DOHH2 (cell line): ENCODE measurements around the gene EIF2S1.

Experiments used
- H3F3A ChIP-seq: fragments of 200-600 bp; sonication (generic), shearing (Covaris generic); 2 replicates; pipeline ENCODE4 v1.6.0; 2016; ENCODE audit warnings: antibody characterized with exemption, mild to moderate bottlenecking; ENCODE audit not compliant: control insufficient read depth, insufficient read depth
- H3K27ac ChIP-seq: fragments of 200-600 bp; sonication (generic); 2 replicates; pipeline ENCODE4 v1.5.1; 2014; ENCODE audit warnings: low read depth, mild to moderate bottlenecking, low read length, moderate library complexity
- H3K27me3 ChIP-seq: fragments of 200-600 bp; sonication (generic); 2 replicates; pipeline ENCODE4 v1.6.1; 2014; ENCODE audit warnings: mild to moderate bottlenecking, low read length, mixed read lengths; ENCODE audit not compliant: control insufficient read depth
- H3K36me3 ChIP-seq: fragments of 200-600 bp; sonication (generic); 2 replicates; pipeline ENCODE4 v1.6.1; 2014; ENCODE audit warnings: mild to moderate bottlenecking, low read length, moderate library complexity, mixed read lengths; ENCODE audit not compliant: control insufficient read depth
- H3K4me1 ChIP-seq: fragments of 200-600 bp; sonication (generic); 2 replicates; pipeline ENCODE4 v1.6.1; 2014; ENCODE audit warnings: mild to moderate bottlenecking, low read length, mixed read lengths; ENCODE audit not compliant: control insufficient read depth
- H3K4me2 ChIP-seq: fragments of 200-600 bp; sonication (generic); 2 replicates; pipeline ENCODE4 v1.6.0; 2014; ENCODE audit warnings: mild to moderate bottlenecking, low read length, moderate library complexity
- H3K4me3 ChIP-seq: fragments of 200-600 bp; sonication (generic); 2 replicates; pipeline ENCODE4 v1.5.1; 2014; ENCODE audit warnings: mild to moderate bottlenecking, low read length, mixed read lengths
- H3K79me2 ChIP-seq: fragments of 200-600 bp; sonication (generic); 2 replicates; pipeline ENCODE4 v1.6.1; 2014; ENCODE audit warnings: mild to moderate bottlenecking, low read length, mixed read lengths; ENCODE audit not compliant: control insufficient read depth
- H3K9me2 ChIP-seq: fragments of 200-600 bp; sonication (generic); replicated peaks from 2 replicates; pipeline ENCODE4 v1.6.1; 2014; ENCODE audit warnings: mild to moderate bottlenecking, low read length, mixed read lengths; ENCODE audit not compliant: control insufficient read depth
- H3K9me3 ChIP-seq: fragments of 200-600 bp; sonication (generic); 2 replicates; pipeline ENCODE4 v1.6.1; 2014; ENCODE audit warnings: antibody characterized with exemption, low read length, mixed read lengths; ENCODE audit not compliant: control insufficient read depth, insufficient read depth
- H4K20me1 ChIP-seq: fragments of 200-600 bp; sonication (generic); 2 replicates; pipeline ENCODE4 v1.6.0; 2014; ENCODE audit warnings: low read depth, mild to moderate bottlenecking, antibody characterized with exemption, low read length, moderate library complexity; ENCODE audit not compliant: control insufficient read depth, insufficient read depth
- CTCF ChIP-seq: fragments of 200-600 bp; sonication (generic); IDR thresholded peaks from one replicate; pipeline ENCODE4 v1.5.1; 2014; ENCODE audit warnings: antibody characterized with exemption, mild to moderate bottlenecking, low read depth, low read length; ENCODE audit not compliant: poor library complexity, severe bottlenecking
- EZH2phosphoT487 ChIP-seq: fragments of 200-600 bp; sonication (generic); IDR thresholded peaks from 2 replicates; pipeline ENCODE4 v1.6.1; 2017; ENCODE audit warnings: borderline replicate concordance, mild to moderate bottlenecking, antibody characterized with exemption, low read length, moderate library complexity, mixed read lengths

EIF2S1 gene

DNA sequence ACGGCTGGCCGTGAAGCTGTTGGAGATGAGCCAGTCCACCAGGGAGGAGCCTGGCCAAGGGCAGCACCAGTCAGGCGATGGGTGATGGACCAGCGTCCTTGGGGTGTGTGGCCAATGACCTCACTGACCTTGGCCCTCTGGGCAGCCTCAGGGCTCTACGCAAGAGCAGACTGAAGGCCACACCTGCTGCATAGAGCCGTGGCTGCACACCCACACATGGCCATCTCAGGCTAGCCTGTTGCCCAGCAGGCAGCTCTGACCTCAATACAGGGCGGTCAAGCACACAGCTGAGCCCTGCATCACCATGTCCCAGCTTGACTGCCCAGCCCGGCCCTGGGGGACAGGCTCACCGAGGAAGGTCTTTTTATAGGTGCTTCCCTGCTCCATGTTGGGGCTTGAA lies 32.7 kb downstream of the EIF2S1 start:
- H3K4me2 ChIP-seq = no peak overlapping the region
- no peak overlapping the region for H3K27ac ChIP-seq
- H3K27me3 ChIP-seq = no peaks in the 10 kb centered on the region
- no peaks in the 10 kb centered on the region for H3K9me2 ChIP-seq
- no peaks in the 10 kb centered on the region for H3K4me1 ChIP-seq
- no peaks in the 10 kb centered on the region for H4K20me1 ChIP-seq
- H3K36me3 ChIP-seq = no peaks in the 10 kb centered on the region
- no peaks in the 10 kb centered on the region for H3K9me3 ChIP-seq
- H3F3A ChIP-seq = peaks cover 1% of the 10 kb centered on the region; the same call in 1 of the 2 replicates
- TF ChIP-seq CTCF (no peak), EZH2phosphoT487 (no peak)
- no peaks in the 10 kb centered on the region for H3K79me2 ChIP-seq
- H3K4me3 ChIP-seq = no peak overlapping the region

DNA sequence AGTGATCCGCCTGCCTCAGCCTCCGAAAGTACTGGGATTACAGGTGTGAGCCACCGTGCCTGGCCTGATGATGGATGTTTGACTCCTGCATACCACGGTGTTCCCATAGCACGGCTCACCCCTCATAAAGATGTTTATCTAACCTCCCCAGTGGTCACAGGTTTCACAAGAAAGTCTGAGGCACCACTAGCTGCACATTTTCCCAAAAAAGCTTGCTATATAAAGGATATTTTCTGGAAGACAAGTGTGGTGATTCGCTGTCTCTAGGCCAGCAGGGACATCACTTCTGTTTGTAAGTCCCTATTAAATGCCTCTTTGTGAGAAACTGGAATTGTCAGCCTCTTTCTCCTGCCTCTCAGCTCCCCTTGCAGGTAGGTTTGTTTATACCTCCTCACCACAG lies 33.6 kb downstream of the EIF2S1 start:
- Histone ChIP-seq H3K27ac (no peak overlapping the region), H3F3A (no peaks in the 10 kb centered on the region), H3K4me3 (no peak overlapping the region), H3K4me1 (no peaks in the 10 kb centered on the region), H3K9me2 (no peaks in the 10 kb centered on the region), H3K79me2 (no peaks in the 10 kb centered on the region), H4K20me1 (no peaks in the 10 kb centered on the region), H3K9me3 (no peaks in the 10 kb centered on the region), H3K27me3 (no peaks in the 10 kb centered on the region; the same call in 1 of the 2 replicates), H3K4me2 (no peak overlapping the region), H3K36me3 (no peaks in the 10 kb centered on the region)
- TF ChIP-seq EZH2phosphoT487 (no peak), CTCF (no peak)

GRCh38 chr14:67395086-67395875 lies 35.2 kb downstream of the EIF2S1 start:
- no peaks in the 10 kb centered on the region for H3K79me2 ChIP-seq
- no peaks in the 10 kb centered on the region for H4K20me1 ChIP-seq
- H3K36me3 ChIP-seq = no peaks in the 10 kb centered on the region
- no peak for TF ChIP-seq EZH2phosphoT487
- TF ChIP-seq CTCF = no peak
- no peak overlapping the region for H3K4me2 ChIP-seq
- no peaks in the 10 kb centered on the region for H3F3A ChIP-seq
- no peaks in the 10 kb centered on the region; the same call in 1 of the 2 replicates for H3K27me3 ChIP-seq
- H3K27ac ChIP-seq = no peak overlapping the region
- no peak overlapping the region for H3K4me3 ChIP-seq
- no peaks in the 10 kb centered on the region for H3K4me1 ChIP-seq
- H3K9me3 ChIP-seq = no peaks in the 10 kb centered on the region
- no peaks in the 10 kb centered on the region for H3K9me2 ChIP-seq
